Measurements from ENCODE around the gene PEX26. TPM values are rescaled to one million over a fixed set of nuclear protein-coding genes. Genes with fewer than 3 reads are reported as not detected.

Gene PEX26
- total and polyA plus RNA-seq, 4 donors, result 3.5 to 21.0 (median 16.9) TPM

DNA sequence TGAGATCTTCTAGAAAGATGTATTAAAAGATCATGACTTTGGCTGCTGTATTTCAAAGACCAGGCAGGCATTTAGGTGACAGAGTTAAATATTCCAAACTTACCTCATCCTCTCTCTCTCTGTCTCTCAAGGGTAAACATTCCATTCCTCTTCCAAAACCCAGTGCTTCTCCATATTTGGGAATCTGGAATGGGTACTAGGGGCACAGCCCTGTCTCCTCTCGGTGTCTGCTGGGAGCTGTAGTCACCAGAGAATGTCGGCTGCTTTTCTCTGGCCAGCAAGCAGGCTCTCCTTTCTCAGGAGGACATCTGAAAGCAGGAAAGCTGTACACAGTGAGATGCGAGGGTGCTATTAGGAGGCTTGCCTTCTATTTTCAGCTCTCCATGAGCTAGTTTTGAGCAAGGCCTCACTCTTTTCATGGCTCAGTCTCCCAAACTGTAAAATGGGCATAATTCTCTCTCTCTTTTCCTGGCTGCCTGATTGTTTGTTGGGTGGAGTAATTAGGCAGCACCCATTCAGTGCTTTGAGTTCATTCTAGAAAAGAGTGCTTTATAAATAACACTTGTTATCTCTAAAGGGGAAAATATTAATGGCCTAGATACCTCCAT lies 9.3 kb upstream of the PEX26 start:
- TF ChIP-seq, protein P1, sequence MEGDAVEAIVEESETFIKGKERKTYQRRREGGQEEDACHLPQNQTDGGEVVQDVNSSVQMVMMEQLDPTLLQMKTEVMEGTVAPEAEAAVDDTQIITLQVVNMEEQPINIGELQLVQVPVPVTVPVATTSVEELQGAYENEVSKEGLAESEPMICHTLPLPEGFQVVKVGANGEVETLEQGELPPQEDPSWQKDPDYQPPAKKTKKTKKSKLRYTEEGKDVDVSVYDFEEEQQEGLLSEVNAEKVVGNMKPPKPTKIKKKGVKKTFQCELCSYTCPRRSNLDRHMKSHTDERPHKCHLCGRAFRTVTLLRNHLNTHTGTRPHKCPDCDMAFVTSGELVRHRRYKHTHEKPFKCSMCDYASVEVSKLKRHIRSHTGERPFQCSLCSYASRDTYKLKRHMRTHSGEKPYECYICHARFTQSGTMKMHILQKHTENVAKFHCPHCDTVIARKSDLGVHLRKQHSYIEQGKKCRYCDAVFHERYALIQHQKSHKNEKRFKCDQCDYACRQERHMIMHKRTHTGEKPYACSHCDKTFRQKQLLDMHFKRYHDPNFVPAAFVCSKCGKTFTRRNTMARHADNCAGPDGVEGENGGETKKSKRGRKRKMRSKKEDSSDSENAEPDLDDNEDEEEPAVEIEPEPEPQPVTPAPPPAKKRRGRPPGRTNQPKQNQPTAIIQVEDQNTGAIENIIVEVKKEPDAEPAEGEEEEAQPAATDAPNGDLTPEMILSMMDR (IDR thresholded peaks at IDR 0.05; ENCODE audit: low read depth, low read length, missing input control), result no peak
- TF ChIP-seq YY1 (IDR thresholded peaks at IDR 0.05), result no peak
- Histone ChIP-seq H3K27ac (ENCODE audit: low read depth in 1 of 2, low read length in 2 of 2) (no peak overlapping the region), H3K36me3 (ENCODE audit: control insufficient read depth in 4 of 4, insufficient read depth in 3 of 4, low read depth in 1 of 4, low read length in 3 of 4) (no peaks in the 10 kb centered on the region), H3K9ac (ENCODE audit: low read depth in 1 of 2, low read length in 2 of 2) (no peak overlapping the region), H3K9me3 (ENCODE audit: control insufficient read depth in 4 of 4, low read length in 3 of 4) (no peaks in the 10 kb centered on the region), H3K4me1 (ENCODE audit: control insufficient read depth in 4 of 4, insufficient read depth in 4 of 4, low read length in 3 of 4) (peaks cover 0 to 15% (median 3%) of the 10 kb centered on the region in 4 donors), H3K27me3 (ENCODE audit: control insufficient read depth in 4 of 4, insufficient read depth in 4 of 4, low read length in 3 of 4) (no peaks in the 10 kb centered on the region), H3K4me3 (ENCODE audit: low read depth in 1 of 3, low read length in 3 of 3) (no peak overlapping the region)
- DNase-seq (ENCODE audit: low spot score), result no peak
- 75% methylated on average over 3 of the region's 3 CpGs for WGBS

DNA sequence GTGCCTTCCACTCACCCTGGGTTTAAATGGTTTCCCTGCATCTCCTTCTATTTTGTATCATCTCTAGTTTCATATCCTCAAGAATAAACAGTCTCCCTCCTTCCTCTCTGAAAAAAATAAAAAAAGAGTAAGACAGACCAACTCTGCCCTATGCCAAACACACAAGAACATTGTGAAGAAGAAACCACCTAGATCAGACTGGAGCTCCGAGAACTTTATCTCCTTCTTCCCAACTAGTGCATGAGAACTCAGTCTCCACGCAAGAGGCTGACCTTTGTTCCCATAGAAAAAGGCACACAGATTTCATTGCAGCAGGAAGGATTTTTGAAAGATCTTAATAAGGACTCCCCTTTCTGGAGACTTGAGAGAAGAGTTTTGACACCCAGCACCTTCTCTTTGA lies 8.7 kb upstream of the PEX26 start:
- H3K27ac ChIP-seq (ENCODE audit: low read depth in 1 of 2, low read length in 2 of 2), result no peak overlapping the region
- DNase-seq (ENCODE audit: low spot score), result no peak
- H3K4me3 ChIP-seq (ENCODE audit: low read depth in 1 of 3, low read length in 3 of 3), result no peak overlapping the region
- H3K4me1 ChIP-seq (ENCODE audit: control insufficient read depth in 4 of 4, insufficient read depth in 4 of 4, low read length in 3 of 4), result peaks cover 0 to 15% (median 3%) of the 10 kb centered on the region in 4 donors
- no peaks in the 10 kb centered on the region for H3K36me3 ChIP-seq (ENCODE audit: control insufficient read depth in 4 of 4, insufficient read depth in 3 of 4, low read depth in 1 of 4, low read length in 3 of 4)
- 82% methylated on average over 2 of the region's 2 CpGs for WGBS
- H3K27me3 ChIP-seq (ENCODE audit: control insufficient read depth in 4 of 4, insufficient read depth in 4 of 4, low read length in 3 of 4), result no peaks in the 10 kb centered on the region
- no peaks in the 10 kb centered on the region for H3K9me3 ChIP-seq (ENCODE audit: control insufficient read depth in 4 of 4, low read length in 3 of 4)
- H3K9ac ChIP-seq (ENCODE audit: low read depth in 1 of 2, low read length in 2 of 2), result no peak overlapping the region
- TF ChIP-seq NR2F2 (IDR thresholded peaks at IDR 0.05), result no peak
- TF ChIP-seq HNF4G (IDR thresholded peaks at IDR 0.05), result no peak
- TF ChIP-seq FOXA2 (IDR thresholded peaks at IDR 0.05), result no peak
- TF ChIP-seq GABPA (IDR thresholded peaks at IDR 0.05 in 1 of 2, conservative IDR thresholded peaks at IDR 0.05 in 1 of 2), result no peak
- no peak for TF ChIP-seq RXRA (IDR thresholded peaks at IDR 0.05)
- TF ChIP-seq SP1 (IDR thresholded peaks at IDR 0.05), result no peak
- TF ChIP-seq ZBTB33 (IDR thresholded peaks at IDR 0.05), result no peak
- TF ChIP-seq FOXA1 (IDR thresholded peaks at IDR 0.05), result no peak
- no peak for TF ChIP-seq EGR1 (IDR thresholded peaks at IDR 0.05; ENCODE audit: low read depth in 2 of 2)
- no peak for TF ChIP-seq JUND (IDR thresholded peaks at IDR 0.05)
- TF ChIP-seq, protein P2, sequence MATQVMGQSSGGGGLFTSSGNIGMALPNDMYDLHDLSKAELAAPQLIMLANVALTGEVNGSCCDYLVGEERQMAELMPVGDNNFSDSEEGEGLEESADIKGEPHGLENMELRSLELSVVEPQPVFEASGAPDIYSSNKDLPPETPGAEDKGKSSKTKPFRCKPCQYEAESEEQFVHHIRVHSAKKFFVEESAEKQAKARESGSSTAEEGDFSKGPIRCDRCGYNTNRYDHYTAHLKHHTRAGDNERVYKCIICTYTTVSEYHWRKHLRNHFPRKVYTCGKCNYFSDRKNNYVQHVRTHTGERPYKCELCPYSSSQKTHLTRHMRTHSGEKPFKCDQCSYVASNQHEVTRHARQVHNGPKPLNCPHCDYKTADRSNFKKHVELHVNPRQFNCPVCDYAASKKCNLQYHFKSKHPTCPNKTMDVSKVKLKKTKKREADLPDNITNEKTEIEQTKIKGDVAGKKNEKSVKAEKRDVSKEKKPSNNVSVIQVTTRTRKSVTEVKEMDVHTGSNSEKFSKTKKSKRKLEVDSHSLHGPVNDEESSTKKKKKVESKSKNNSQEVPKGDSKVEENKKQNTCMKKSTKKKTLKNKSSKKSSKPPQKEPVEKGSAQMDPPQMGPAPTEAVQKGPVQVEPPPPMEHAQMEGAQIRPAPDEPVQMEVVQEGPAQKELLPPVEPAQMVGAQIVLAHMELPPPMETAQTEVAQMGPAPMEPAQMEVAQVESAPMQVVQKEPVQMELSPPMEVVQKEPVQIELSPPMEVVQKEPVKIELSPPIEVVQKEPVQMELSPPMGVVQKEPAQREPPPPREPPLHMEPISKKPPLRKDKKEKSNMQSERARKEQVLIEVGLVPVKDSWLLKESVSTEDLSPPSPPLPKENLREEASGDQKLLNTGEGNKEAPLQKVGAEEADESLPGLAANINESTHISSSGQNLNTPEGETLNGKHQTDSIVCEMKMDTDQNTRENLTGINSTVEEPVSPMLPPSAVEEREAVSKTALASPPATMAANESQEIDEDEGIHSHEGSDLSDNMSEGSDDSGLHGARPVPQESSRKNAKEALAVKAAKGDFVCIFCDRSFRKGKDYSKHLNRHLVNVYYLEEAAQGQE (IDR thresholded peaks at IDR 0.05), result no peak
- TF ChIP-seq, protein P3, sequence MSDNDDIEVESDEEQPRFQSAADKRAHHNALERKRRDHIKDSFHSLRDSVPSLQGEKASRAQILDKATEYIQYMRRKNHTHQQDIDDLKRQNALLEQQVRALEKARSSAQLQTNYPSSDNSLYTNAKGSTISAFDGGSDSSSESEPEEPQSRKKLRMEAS (IDR thresholded peaks at IDR 0.05), result no peak
- TF ChIP-seq, protein P1 (IDR thresholded peaks at IDR 0.05; ENCODE audit: low read depth, low read length, missing input control), result no peak
- no peak for TF ChIP-seq TAF1 (conservative IDR thresholded peaks at IDR 0.05)

Measured in liver (tissue), 9 donors.